ENCODE data around the gene SLC4A9. TPM values are rescaled to one million over a fixed set of nuclear protein-coding genes. Genes with fewer than 3 reads are reported as not detected.
A peak's percentile ranks its signal among the peaks of the same experiment; 100 is the strongest.

The SLC4A9 gene
- total RNA-seq, 2 donors from 2014 or later = not detected

GRCh38 chr5:140327589-140327988 is 32.4 kb upstream of the SLC4A9 start:
- 42% methylated on average over 2 of the region's 2 CpGs for WGBS
- peak overlapping the region in 1 of 2 donors; percentile 50 for H3K27ac ChIP-seq
- TF ChIP-seq, protein P1, sequence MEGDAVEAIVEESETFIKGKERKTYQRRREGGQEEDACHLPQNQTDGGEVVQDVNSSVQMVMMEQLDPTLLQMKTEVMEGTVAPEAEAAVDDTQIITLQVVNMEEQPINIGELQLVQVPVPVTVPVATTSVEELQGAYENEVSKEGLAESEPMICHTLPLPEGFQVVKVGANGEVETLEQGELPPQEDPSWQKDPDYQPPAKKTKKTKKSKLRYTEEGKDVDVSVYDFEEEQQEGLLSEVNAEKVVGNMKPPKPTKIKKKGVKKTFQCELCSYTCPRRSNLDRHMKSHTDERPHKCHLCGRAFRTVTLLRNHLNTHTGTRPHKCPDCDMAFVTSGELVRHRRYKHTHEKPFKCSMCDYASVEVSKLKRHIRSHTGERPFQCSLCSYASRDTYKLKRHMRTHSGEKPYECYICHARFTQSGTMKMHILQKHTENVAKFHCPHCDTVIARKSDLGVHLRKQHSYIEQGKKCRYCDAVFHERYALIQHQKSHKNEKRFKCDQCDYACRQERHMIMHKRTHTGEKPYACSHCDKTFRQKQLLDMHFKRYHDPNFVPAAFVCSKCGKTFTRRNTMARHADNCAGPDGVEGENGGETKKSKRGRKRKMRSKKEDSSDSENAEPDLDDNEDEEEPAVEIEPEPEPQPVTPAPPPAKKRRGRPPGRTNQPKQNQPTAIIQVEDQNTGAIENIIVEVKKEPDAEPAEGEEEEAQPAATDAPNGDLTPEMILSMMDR (IDR thresholded peaks at IDR 0.05) = no peak
- TF ChIP-seq POLR2AphosphoS5 (IDR thresholded peaks at IDR 0.05) = no peak
- no peak for TF ChIP-seq POLR2A (IDR thresholded peaks at IDR 0.05)

GRCh38 chr5:140328036-140328764 is 31.8 kb upstream of the SLC4A9 start:
- H3K27ac ChIP-seq = peak overlapping the region in 1 of 2 donors; percentile 50
- no peak for TF ChIP-seq POLR2A (IDR thresholded peaks at IDR 0.05)
- TF ChIP-seq POLR2AphosphoS5 (IDR thresholded peaks at IDR 0.05) = peak; percentile 38
- H3K4me3 ChIP-seq = no peak overlapping the region
- H3K4me1 ChIP-seq (replicated peaks) = peaks cover 35% of the 10 kb centered on the region
- intact Hi-C loops (cut with DNase I) = no loop called here
- no peaks in the 10 kb centered on the region for H3K27me3 ChIP-seq (replicated peaks; ENCODE audit: insufficient read depth)
- H3K36me3 ChIP-seq = no peaks in the 10 kb centered on the region
- H3K9me3 ChIP-seq = no peaks in the 10 kb centered on the region
- DNase-seq (ENCODE audit: low spot score) = no peak
- WGBS = 74% methylated on average over 8 of the region's 8 CpGs

More at GRCh38 chr5:140327589-140327988, 32.4 kb upstream of the SLC4A9 start:
- DNase-seq (ENCODE audit: low spot score) = no peak
- no peak overlapping the region for H3K4me3 ChIP-seq
- H3K9me3 ChIP-seq = no peaks in the 10 kb centered on the region
- no peaks in the 10 kb centered on the region for H3K36me3 ChIP-seq
- intact Hi-C loops (cut with DNase I) = no loop called here
- no peaks in the 10 kb centered on the region for H3K27me3 ChIP-seq (replicated peaks; ENCODE audit: insufficient read depth)
- peaks cover 38% of the 10 kb centered on the region for H3K4me1 ChIP-seq (replicated peaks)

- DNase-seq (ENCODE audit: low spot score) = no peak
- TF ChIP-seq POLR2A (IDR thresholded peaks at IDR 0.05) (no peak), POLR2AphosphoS5 (IDR thresholded peaks at IDR 0.05) (no peak)
- TF ChIP-seq, protein P1 (IDR thresholded peaks at IDR 0.05) = no peak
- WGBS = 74% methylated on average over 5 of the region's 5 CpGs
- H3K27ac ChIP-seq = no peak overlapping the region
- intact Hi-C loops (cut with DNase I) = no loop called here
- no peaks in the 10 kb centered on the region for H3K9me3 ChIP-seq
- no peak overlapping the region for H3K4me3 ChIP-seq
- H3K27me3 ChIP-seq (replicated peaks; ENCODE audit: insufficient read depth) = no peaks in the 10 kb centered on the region
- H3K4me1 ChIP-seq (replicated peaks) = peaks cover 18% of the 10 kb centered on the region
- no peaks in the 10 kb centered on the region for H3K36me3 ChIP-seq
These were observed 30.1 kb upstream of the SLC4A9 start for GRCh38 chr5:140329739-140330481.

- intact Hi-C loops (cut with DNase I) = no loop called here
- Histone ChIP-seq H3K4me1 (replicated peaks) (peaks cover 12% of the 10 kb centered on the region), H3K27ac (no peak overlapping the region), H3K9me3 (no peaks in the 10 kb centered on the region), H3K27me3 (replicated peaks; ENCODE audit: insufficient read depth) (no peaks in the 10 kb centered on the region), H3K4me3 (no peak overlapping the region), H3K36me3 (no peaks in the 10 kb centered on the region)
- DNase-seq (ENCODE audit: low spot score) = no peak
- TF ChIP-seq POLR2A (IDR thresholded peaks at IDR 0.05) = no peak
- no peak for TF ChIP-seq POLR2AphosphoS5 (IDR thresholded peaks at IDR 0.05)
- TF ChIP-seq, protein P1 (IDR thresholded peaks at IDR 0.05) = no peak
- WGBS = 95% methylated on average over 1 of the region's 1 CpG
These were observed 28.4 kb upstream of the SLC4A9 start for GRCh38 chr5:140331638-140332037.

GRCh38 chr5:140336388-140336787 is 23.6 kb upstream of the SLC4A9 start:
- TF ChIP-seq POLR2AphosphoS5 (IDR thresholded peaks at IDR 0.05) (no peak), POLR2A (IDR thresholded peaks at IDR 0.05) (no peak)
- TF ChIP-seq, protein P1 (IDR thresholded peaks at IDR 0.05) = no peak
- Histone ChIP-seq H3K27ac (peak overlapping the region; percentile 18 to 24), H3K9me3 (no peaks in the 10 kb centered on the region), H3K36me3 (no peaks in the 10 kb centered on the region), H3K4me1 (replicated peaks) (no peaks in the 10 kb centered on the region), H3K4me3 (no peak overlapping the region), H3K27me3 (replicated peaks; ENCODE audit: insufficient read depth) (no peaks in the 10 kb centered on the region)
- no peak for DNase-seq (ENCODE audit: low spot score)
- 47% methylated on average over 5 of the region's 5 CpGs for WGBS
- intact Hi-C loops (cut with DNase I) = no loop called here

All from prostate gland (tissue), 2 donors.